ENCODE measurements around the gene TMC7.
A peak's percentile ranks its signal among the peaks of the same experiment; 100 is the strongest.
"Not testable (repeated sequence)": the region's sequence is repeated elsewhere in the genome, so short reads cannot be mapped to it uniquely, and the experiment has no call there.

Gene TMC7

DNA sequence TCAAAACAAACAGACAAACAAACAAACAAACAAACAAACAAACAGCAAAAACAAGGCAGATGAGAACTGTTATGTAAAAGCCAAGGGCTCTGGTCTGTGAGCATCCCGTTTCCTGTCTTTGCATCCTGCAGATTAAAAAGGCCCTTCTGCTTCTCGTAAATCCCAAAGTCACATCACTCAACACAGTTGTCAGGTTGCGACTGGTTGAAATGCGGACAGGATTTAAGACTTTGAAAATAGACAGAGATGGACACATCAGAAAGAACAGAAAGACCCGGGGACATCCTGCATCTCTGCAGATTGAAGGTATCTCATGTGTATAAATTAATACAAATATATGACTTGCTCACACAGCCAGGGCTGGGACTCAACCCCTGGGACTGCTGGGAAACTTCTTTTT is 18.2 kb upstream of the TMC7 start:
- DNase-seq (ENCODE audit: extremely low read depth, low read depth), result no peak
- TF ChIP-seq, protein P1, sequence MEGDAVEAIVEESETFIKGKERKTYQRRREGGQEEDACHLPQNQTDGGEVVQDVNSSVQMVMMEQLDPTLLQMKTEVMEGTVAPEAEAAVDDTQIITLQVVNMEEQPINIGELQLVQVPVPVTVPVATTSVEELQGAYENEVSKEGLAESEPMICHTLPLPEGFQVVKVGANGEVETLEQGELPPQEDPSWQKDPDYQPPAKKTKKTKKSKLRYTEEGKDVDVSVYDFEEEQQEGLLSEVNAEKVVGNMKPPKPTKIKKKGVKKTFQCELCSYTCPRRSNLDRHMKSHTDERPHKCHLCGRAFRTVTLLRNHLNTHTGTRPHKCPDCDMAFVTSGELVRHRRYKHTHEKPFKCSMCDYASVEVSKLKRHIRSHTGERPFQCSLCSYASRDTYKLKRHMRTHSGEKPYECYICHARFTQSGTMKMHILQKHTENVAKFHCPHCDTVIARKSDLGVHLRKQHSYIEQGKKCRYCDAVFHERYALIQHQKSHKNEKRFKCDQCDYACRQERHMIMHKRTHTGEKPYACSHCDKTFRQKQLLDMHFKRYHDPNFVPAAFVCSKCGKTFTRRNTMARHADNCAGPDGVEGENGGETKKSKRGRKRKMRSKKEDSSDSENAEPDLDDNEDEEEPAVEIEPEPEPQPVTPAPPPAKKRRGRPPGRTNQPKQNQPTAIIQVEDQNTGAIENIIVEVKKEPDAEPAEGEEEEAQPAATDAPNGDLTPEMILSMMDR (IDR thresholded peaks at IDR 0.05; ENCODE audit: low read depth, low read length), result no peak

DNA sequence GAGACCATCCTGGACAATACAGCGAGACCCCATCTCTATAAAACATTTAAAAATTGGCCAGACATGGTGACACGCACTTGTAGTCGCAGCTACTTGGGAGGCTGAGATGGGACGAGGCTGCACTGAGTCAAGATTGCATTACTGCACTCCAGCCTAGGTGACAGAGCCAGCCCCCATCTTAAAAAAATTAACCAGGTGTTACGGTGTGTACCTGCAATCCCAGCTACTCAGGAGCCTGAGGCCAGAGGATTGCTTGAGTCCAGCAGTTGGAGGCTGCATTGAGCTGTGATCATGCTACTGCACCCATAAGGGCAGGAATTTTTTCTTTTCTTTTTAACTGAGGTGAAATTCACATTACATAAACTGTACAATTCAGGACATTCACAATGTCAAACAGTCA is 16.9 kb upstream of the TMC7 start:
- TF ChIP-seq, protein P1 (IDR thresholded peaks at IDR 0.05; ENCODE audit: low read depth, low read length), result no peak
- no peak for DNase-seq (ENCODE audit: extremely low read depth, low read depth)

DNA sequence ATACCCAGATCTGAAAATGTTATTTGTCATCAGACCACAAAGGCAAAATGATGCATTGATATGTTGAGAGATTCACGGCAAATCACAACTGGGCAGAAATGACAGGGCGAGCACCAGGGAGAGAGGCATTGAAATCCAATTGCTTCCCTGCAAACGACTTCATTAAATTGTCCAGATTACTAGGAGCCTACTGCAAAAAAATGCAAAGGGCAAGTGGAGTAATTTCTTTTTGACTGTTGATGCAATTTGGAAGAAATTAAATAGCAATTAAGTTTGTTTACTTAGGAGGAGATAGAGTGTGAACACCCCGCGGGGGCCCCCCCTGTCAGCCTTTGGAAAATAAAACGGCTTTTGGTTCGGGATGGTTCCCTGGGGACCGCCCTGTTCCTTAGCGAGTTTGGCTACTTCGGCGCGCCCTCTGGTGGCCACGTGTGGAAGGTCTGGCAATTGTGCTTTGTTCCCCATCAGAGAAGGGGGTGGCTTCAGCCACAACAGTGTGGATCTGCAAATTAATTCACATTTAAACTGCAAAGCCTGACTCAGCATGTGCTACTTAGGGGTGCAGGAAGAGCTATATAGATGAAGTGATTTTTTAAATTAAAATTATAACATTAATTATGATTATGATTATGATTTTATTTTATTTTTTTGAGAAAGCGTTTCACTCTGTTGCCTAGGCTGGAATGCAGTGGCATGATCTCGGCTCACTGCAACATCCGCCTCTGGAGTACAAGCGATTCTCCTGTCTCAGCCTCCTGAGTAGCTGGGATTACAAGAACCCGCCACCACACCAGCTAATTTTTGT is 14.5 kb upstream of the TMC7 start:
- DNase-seq (ENCODE audit: extremely low read depth, low read depth), result peak; percentile 39
- TF ChIP-seq, protein P1 (IDR thresholded peaks at IDR 0.05; ENCODE audit: low read depth, low read length), result peak; percentile 96

DNA sequence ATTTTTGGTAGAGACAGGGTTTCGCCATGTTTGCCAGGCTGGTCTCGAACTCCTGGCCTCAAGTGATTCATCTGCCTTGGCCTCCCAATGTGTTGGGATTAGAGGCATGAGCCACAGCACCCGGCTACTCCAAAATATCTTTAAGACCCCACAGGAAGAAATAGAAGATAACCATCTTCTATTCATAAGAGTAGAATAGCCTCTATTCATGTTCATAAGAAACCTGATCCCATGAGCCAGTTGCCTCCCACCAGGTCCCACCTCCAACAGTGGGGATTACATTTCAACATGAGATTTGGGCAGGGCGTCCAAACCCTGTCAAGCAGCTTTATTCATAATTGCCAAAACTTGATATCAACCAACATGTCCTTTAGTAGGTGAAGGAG is 13.9 kb upstream of the TMC7 start:
- TF ChIP-seq, protein P1 (IDR thresholded peaks at IDR 0.05; ENCODE audit: low read depth, low read length), result no peak
- no peak for DNase-seq (ENCODE audit: extremely low read depth, low read depth)

DNA sequence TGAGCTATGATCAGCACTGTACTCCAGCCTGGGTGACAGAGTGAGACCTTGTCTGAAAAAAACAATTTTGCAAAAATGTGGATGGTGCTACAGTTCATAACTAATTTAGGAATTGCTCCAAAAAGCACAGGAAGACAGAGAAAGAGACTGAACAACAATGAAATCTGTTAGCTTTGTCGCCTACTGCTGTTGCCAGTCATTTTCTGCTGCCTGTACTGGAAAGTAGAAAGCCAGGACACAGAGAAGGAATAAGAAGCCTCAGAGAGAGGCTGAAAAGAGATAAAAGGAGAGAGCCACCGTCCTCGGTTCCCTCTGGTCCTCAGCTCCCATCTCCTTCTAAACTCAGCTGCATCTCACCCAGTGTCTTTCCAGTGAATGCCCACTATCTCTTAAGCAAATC is 8.6 kb upstream of the TMC7 start:
- DNase-seq (ENCODE audit: extremely low read depth, low read depth), result no peak
- TF ChIP-seq, protein P1 (IDR thresholded peaks at IDR 0.05; ENCODE audit: low read depth, low read length), result no peak

DNA sequence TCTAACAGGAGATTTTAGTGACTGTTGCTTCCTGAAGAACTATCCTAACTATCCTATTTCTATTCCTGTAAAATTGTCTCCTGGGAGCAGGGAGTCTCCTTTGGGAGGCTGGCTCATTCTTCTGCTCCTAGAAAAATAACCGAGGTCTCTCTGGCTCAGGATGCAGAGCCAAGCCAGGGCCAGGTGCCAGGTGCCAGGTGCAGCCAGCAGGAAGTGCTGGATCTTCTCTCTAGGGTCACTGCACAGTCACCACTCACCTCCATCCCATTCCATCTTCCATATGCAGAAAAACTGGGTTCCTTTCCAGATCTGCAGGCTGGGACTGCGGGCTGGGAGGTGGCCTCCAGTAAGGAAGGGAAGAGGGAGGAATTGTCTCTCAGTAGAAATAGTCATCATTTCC is 3.8 kb upstream of the TMC7 start:
- no peak for DNase-seq (ENCODE audit: extremely low read depth, low read depth)
- TF ChIP-seq, protein P1 (IDR thresholded peaks at IDR 0.05; ENCODE audit: low read depth, low read length), result no peak

DNA sequence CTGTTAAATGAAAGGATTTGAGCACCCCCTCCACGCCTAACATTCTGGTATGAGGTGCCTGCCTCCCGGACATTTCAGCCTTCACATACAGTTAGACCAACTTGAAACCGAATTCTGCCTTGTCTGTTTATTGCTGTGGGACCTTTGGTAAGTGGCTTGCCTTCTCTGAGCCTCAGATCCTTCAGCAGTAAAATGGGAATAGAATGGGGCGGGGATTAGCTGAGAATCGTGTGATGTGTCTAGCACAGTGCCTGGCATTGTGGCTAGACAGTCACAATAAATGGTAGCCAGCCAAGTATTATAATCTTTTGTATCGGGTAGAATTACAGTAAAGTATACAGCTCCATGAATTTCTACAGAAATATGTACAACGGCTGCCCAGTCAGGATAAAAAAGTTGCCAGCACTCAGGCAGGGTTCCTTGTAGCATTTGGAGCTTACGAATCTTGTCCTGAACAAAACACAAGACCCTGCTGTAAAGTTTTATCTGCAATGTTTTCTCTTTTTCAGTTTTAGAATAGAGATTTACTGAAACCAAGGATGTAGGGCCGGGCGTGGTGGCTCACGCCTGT is 786 bp downstream of the TMC7 start:
- no peak for DNase-seq (ENCODE audit: extremely low read depth, low read depth)
- TF ChIP-seq, protein P1 (IDR thresholded peaks at IDR 0.05; ENCODE audit: low read depth, low read length), result no peak

DNA sequence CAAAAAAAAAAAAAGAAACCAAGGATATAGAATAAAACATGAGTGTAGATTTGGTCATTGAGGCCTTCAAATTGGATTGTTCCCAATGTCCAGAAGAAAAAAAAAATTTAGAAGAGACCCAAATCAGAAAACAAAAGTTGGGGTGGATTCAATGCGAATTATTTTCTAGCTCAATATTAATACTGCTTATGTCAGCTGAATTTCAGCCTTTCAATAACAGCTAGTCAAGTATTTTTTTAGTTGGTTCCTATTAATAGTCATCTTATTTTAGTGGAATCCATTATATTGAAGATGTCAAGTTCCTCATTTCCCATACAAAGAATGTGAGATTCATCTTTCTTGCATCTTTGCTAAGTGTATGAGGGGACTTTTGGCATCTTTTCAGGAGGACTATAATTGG is 1.5 kb downstream of the TMC7 start:
- DNase-seq (ENCODE audit: extremely low read depth, low read depth), result not testable (repeated sequence)

DNA sequence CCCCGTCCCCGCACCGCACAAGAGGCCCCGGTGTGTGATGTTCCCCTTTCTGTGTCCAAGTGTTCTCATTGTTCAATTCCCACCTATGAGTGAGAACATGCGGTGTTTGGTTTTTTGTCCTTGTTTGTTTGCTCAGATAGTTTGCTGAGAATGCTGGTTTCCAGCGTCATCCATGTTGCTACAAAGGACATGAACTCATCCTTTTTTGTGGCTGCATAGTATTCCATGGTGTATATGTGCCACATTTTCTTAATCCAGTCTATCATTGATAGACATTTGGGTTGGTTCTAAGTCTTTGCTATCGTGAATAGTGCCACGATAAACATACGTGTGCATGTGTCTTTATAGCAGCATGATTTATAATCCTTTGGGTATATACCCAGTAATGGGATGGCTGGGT is 8.0 kb downstream of the TMC7 start:
- DNase-seq (ENCODE audit: extremely low read depth, low read depth), result not testable (repeated sequence)

DNA sequence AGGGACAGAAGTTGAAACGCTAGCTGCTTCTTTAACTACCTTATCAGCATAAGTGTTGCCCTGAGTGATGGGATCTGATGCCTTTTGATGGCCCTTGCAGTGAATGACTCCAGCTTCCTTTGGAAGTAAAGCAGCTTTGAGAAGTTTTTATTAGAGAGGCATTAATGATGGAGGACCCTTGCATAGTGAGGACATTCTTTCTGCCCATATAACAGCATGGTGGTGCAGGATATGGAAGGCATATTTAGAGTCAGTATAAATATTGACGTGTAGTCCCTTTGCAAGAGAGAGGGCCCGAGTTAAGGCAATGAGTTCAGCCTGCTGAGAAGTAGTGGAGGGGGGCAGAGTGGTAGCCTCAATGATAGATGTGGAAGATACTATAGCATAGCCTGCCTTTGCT is 9.8 kb downstream of the TMC7 start:
- DNase-seq (ENCODE audit: extremely low read depth, low read depth), result not testable (repeated sequence)

DNA sequence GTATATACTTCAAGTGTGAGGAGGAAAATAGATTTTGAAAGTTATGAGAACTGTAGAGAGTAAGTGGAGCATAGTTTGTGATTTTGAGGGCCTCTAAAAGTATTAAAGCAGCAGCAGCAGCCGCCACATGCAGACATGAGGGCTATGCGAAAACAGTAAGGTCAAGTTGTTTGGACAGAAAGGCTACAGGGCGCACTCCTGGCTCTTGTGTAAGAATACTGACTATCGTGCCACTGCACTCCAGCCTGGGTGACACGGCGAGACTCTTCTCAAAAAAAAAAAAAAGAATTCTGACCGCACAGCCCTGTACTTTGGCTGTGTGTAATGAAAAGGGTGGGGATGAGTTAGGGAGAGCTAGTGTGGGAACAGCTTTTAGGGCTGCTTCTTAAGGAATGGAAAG is 10.4 kb downstream of the TMC7 start:
- not testable (repeated sequence) for DNase-seq (ENCODE audit: extremely low read depth, low read depth)

All from AG09319 (cell line).